Suprapubic skin (tissue), 4 donors: ENCODE measurements around the gene TAF7L. TPM values are rescaled to one million over a fixed set of nuclear protein-coding genes. Genes with fewer than 3 reads are reported as not detected.

Source experiments
- DNase-seq, 2 donors: peaks; one replicate each; pipeline ENCODE4 v3.0.0-alpha.2; 2019; ENCODE audit warnings: low spot score in 2 of 2
- H3K27ac ChIP-seq: fragments of 200-600 bp; sonication (generic); one replicate; pipeline ENCODE4 v1.5.1; 2019
- H3K27me3 ChIP-seq: fragments of 200-600 bp; sonication (generic); one replicate; pipeline ENCODE4 v1.5.1; 2019
- H3K36me3 ChIP-seq: fragments of 200-600 bp; sonication (generic); one replicate; pipeline ENCODE4 v1.5.1; 2019
- H3K4me1 ChIP-seq: fragments of 200-600 bp; sonication (generic); one replicate; pipeline ENCODE4 v1.5.1; 2019
- H3K4me3 ChIP-seq: fragments of 200-600 bp; sonication (generic); one replicate; pipeline ENCODE4 v1.5.1; 2019; ENCODE audit warnings: mild to moderate bottlenecking
- H3K9me3 ChIP-seq: fragments of 200-600 bp; sonication (generic); one replicate; pipeline ENCODE4 v1.5.1; 2019
- EP300 ChIP-seq: sonication (generic); formaldehyde crosslinking; IDR thresholded peaks from one replicate; pipeline ENCODE4 v1.6.1; 2017; ENCODE audit warnings: antibody characterized with exemption
- POLR2A ChIP-seq, 2 donors: fragments of 450-650 bp; IDR thresholded peaks; one replicate each; pipeline ENCODE4 v1.6.1; 2017; ENCODE audit warnings: antibody characterized with exemption in 2 of 2, mild to moderate bottlenecking in 2 of 2, moderate library complexity in 2 of 2
- POLR2AphosphoS5 ChIP-seq, 3 donors: sonication (generic); formaldehyde crosslinking; IDR thresholded peaks; one replicate each; pipeline ENCODE4 v1.6.1; 2017; ENCODE audit warnings: antibody characterized with exemption in 3 of 3
- WGBS: methylation state at CpG from one replicate; pipeline ENCODE4 v1.1.5; 2018; 5-methylcytosine and 5-hydroxymethylcytosine counted together
- total RNA-seq, 4 donors: library from RNA; depleted of rRNA; stranded (reverse); fragments of >200 nt; gene quantifications; one replicate each; pipeline ENCODE4 v1.1.0, GENCODE V29; 2016
- TF ChIP-seq, protein P1 (sequence below), 2 donors: fragments of 200-600 bp in 1 of 2; fragments of 450-650 bp in 1 of 2; sonication (generic) in 1 of 2; IDR thresholded peaks; one replicate each; pipeline ENCODE4 v1.5.1; 2016 to 2019; ENCODE audit warnings: antibody characterized with exemption in 2 of 2, mild to moderate bottlenecking in 1 of 2, moderate library complexity in 1 of 2

TAF7L gene
- total RNA-seq, 4 donors from 2014 or later = 0.34 to 1.9 (median 1.1) TPM

GRCh38 chrX:101276238-101276637 is 14.9 kb downstream of the TAF7L start:
- no peak for DNase-seq
- Histone ChIP-seq H3K9me3 (no peaks in the 10 kb centered on the region), H3K4me1 (no peaks in the 10 kb centered on the region), H3K27me3 (no peaks in the 10 kb centered on the region), H3K4me3 (no peak overlapping the region), H3K27ac (no peak overlapping the region), H3K36me3 (no peaks in the 10 kb centered on the region)
- 78% methylated on average over 2 of the region's 2 CpGs for WGBS
- TF ChIP-seq, protein P1, sequence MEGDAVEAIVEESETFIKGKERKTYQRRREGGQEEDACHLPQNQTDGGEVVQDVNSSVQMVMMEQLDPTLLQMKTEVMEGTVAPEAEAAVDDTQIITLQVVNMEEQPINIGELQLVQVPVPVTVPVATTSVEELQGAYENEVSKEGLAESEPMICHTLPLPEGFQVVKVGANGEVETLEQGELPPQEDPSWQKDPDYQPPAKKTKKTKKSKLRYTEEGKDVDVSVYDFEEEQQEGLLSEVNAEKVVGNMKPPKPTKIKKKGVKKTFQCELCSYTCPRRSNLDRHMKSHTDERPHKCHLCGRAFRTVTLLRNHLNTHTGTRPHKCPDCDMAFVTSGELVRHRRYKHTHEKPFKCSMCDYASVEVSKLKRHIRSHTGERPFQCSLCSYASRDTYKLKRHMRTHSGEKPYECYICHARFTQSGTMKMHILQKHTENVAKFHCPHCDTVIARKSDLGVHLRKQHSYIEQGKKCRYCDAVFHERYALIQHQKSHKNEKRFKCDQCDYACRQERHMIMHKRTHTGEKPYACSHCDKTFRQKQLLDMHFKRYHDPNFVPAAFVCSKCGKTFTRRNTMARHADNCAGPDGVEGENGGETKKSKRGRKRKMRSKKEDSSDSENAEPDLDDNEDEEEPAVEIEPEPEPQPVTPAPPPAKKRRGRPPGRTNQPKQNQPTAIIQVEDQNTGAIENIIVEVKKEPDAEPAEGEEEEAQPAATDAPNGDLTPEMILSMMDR (IDR thresholded peaks at IDR 0.05) = no peak
- TF ChIP-seq POLR2AphosphoS5 (IDR thresholded peaks at IDR 0.05) (no peak), EP300 (no peak), POLR2A (IDR thresholded peaks at IDR 0.05) (no peak)

GRCh38 chrX:101274198-101274597 is 16.9 kb downstream of the TAF7L start:
- Histone ChIP-seq H3K27me3 (no peaks in the 10 kb centered on the region), H3K36me3 (no peaks in the 10 kb centered on the region), H3K27ac (no peak overlapping the region), H3K4me3 (no peak overlapping the region), H3K9me3 (no peaks in the 10 kb centered on the region), H3K4me1 (no peaks in the 10 kb centered on the region)
- WGBS = 90% methylated on average over 6 of the region's 6 CpGs
- DNase-seq = no peak
- TF ChIP-seq, protein P1 (IDR thresholded peaks at IDR 0.05) = no peak
- TF ChIP-seq POLR2AphosphoS5 (IDR thresholded peaks at IDR 0.05) (no peak), EP300 (no peak), POLR2A (IDR thresholded peaks at IDR 0.05) (no peak)

DNA sequence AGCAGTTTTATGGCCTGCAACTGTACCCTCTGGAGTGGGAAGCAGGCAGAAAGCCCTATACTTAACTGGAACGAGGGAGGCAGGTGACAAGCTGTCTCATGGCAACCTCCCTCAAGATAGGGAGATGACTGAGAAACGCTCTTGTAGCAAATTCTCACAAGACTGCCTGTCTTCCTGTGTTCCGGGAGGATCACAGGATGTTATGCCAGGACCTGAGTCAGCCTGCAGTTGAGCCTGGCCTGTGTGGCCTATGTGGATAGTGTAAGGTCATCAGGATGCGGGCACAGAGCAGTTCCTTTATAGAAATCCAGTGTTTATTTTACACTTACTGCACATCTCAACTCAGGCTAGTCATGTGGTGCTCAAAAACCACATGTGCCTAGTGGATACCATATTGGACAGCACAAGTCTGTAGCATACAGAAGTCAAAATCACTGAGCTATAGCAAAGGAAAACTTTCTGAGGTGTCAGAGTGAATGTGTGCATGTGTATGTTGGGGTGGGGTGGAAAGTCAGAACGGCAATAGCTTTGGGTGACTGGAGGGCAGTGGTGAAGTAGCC is 25.2 kb downstream of the TAF7L start:
- H3K4me1 ChIP-seq = no peaks in the 10 kb centered on the region
- WGBS = 60% methylated on average over 5 of the region's 5 CpGs
- H3K27ac ChIP-seq = no peak overlapping the region
- TF ChIP-seq POLR2A (IDR thresholded peaks at IDR 0.05) (no peak), POLR2AphosphoS5 (IDR thresholded peaks at IDR 0.05) (no peak), EP300 (no peak)
- TF ChIP-seq, protein P1 (IDR thresholded peaks at IDR 0.05) = no peak
- no peaks in the 10 kb centered on the region for H3K27me3 ChIP-seq
- no peak overlapping the region for H3K4me3 ChIP-seq
- H3K36me3 ChIP-seq = no peaks in the 10 kb centered on the region
- no peak for DNase-seq
- H3K9me3 ChIP-seq = no peaks in the 10 kb centered on the region

GRCh38 chrX:101263766-101264165 is 27.4 kb downstream of the TAF7L start:
- H3K4me3 ChIP-seq = no peak overlapping the region
- no peak overlapping the region for H3K27ac ChIP-seq
- H3K9me3 ChIP-seq = no peaks in the 10 kb centered on the region
- no peak for DNase-seq
- WGBS = 44% methylated on average over 2 of the region's 2 CpGs
- H3K27me3 ChIP-seq = no peaks in the 10 kb centered on the region
- TF ChIP-seq POLR2AphosphoS5 (IDR thresholded peaks at IDR 0.05) (no peak), POLR2A (IDR thresholded peaks at IDR 0.05) (no peak), EP300 (no peak)
- TF ChIP-seq, protein P1 (IDR thresholded peaks at IDR 0.05) = no peak
- no peaks in the 10 kb centered on the region for H3K36me3 ChIP-seq
- no peaks in the 10 kb centered on the region for H3K4me1 ChIP-seq

DNA sequence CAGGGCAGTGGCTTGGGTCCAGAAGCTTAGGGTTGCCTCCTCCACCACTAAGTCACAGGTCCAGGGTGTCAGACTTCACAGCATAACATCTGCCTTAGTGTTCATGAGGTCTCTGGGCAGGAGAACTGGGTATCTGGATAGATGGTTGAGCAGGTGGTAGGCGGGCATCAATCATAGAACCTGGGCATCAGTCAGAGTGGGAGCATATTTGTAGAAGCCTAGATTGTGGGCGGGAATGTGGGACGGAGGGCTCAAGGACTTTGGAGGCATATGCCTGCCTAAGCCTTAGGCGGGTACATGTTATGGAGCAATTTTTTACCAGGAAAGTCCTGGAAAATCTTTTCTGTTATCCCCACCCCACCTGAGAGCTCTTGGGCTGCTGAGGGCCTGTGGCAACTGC is 28.5 kb downstream of the TAF7L start:
- Histone ChIP-seq H3K4me1 (no peaks in the 10 kb centered on the region), H3K4me3 (no peak overlapping the region), H3K9me3 (no peaks in the 10 kb centered on the region), H3K36me3 (no peaks in the 10 kb centered on the region), H3K27me3 (no peaks in the 10 kb centered on the region), H3K27ac (no peak overlapping the region)
- 75% methylated on average over 4 of the region's 4 CpGs for WGBS
- no peak for DNase-seq
- TF ChIP-seq POLR2A (IDR thresholded peaks at IDR 0.05) (no peak), EP300 (no peak), POLR2AphosphoS5 (IDR thresholded peaks at IDR 0.05) (no peak)
- TF ChIP-seq, protein P1 (IDR thresholded peaks at IDR 0.05) = no peak
